ENCODE measurements around the gene MUC15. TPM values are rescaled to one million over a fixed set of nuclear protein-coding genes. Genes with fewer than 3 reads are reported as not detected.
A peak's percentile ranks its signal among the peaks of the same experiment; 100 is the strongest.

MUC15 gene
- total RNA-seq, 1 donor from 2014 or later = 2.6 TPM

DNA sequence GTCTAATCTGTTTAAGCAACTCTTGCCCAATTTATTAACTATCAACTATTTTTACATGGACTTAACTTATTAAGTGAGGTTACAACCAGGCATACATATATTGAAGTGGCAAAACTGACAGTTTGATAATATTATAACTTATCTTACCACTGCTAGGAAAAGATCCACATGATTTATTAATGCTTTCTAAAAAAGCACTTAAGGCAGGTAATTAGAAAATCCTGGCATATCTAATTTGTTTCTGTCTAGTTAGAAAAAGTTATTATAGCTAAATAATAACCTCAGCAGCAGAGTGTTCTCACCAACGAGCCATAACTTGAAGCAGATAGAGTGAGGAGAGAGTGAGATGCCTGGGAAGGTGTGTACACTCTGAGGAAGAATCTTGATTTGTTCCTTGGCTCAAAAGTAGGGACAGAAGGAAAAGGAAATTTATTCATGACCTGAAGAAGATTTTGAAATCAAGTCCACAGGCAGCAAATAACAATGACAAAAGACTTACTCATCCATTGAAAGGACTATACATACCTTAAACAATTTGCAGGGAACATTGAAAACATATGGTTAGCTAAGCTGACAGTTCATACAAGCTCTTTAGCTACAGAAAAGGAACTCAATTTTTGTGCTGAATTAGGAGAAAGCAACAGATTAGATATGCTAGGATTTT, 7.1 kb upstream of the MUC15 start:
- H3K27ac Mint-ChIP-seq = no peak overlapping the region
- no peak for DNase-seq (ENCODE audit: low spot score in 2 of 2, unreplicated experiment in 2 of 2)
- TF ChIP-seq, protein P1, sequence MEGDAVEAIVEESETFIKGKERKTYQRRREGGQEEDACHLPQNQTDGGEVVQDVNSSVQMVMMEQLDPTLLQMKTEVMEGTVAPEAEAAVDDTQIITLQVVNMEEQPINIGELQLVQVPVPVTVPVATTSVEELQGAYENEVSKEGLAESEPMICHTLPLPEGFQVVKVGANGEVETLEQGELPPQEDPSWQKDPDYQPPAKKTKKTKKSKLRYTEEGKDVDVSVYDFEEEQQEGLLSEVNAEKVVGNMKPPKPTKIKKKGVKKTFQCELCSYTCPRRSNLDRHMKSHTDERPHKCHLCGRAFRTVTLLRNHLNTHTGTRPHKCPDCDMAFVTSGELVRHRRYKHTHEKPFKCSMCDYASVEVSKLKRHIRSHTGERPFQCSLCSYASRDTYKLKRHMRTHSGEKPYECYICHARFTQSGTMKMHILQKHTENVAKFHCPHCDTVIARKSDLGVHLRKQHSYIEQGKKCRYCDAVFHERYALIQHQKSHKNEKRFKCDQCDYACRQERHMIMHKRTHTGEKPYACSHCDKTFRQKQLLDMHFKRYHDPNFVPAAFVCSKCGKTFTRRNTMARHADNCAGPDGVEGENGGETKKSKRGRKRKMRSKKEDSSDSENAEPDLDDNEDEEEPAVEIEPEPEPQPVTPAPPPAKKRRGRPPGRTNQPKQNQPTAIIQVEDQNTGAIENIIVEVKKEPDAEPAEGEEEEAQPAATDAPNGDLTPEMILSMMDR (IDR thresholded peaks at IDR 0.05; ENCODE audit: unreplicated experiment) = no peak
- peaks cover 28% of the 10 kb centered on the region for H3K4me1 Mint-ChIP-seq
- H3K27me3 Mint-ChIP-seq (ENCODE audit: low read depth) = no peaks in the 10 kb centered on the region
- no peaks in the 10 kb centered on the region for H3K9me3 Mint-ChIP-seq
- no peak overlapping the region for H3K4me3 Mint-ChIP-seq
- no peaks in the 10 kb centered on the region for H3K36me3 Mint-ChIP-seq

GRCh38 chr11:26575946-26576345, 3.9 kb upstream of the MUC15 start:
- Mint-ChIP-seq H3K4me3 (no peak overlapping the region), H3K27me3 (ENCODE audit: low read depth) (no peaks in the 10 kb centered on the region), H3K36me3 (no peaks in the 10 kb centered on the region), H3K27ac (no peak overlapping the region), H3K4me1 (peaks cover 47% of the 10 kb centered on the region), H3K9me3 (no peaks in the 10 kb centered on the region)
- TF ChIP-seq, protein P1 (IDR thresholded peaks at IDR 0.05; ENCODE audit: unreplicated experiment) = no peak
- DNase-seq (ENCODE audit: low spot score in 2 of 2, unreplicated experiment in 2 of 2) = no peak

DNA sequence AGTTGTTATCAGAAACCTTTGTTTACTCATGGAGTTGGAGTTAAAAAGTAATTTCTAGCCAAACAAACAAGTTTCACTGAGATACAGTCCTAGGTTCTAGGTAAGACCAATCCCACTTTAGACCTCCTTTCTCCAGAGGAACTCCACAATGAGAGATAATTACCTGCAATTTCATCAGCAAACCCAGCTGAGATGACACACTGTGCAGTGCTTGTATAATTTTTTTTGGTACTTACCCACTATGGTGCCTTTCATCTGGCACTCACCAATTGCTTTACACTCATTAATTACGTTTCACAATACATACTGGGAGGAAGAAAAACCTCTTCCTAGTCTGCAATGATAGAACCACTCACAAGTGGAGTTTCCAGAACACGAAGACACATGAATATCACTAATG, 1.8 kb upstream of the MUC15 start:
- no peaks in the 10 kb centered on the region for H3K9me3 Mint-ChIP-seq
- H3K36me3 Mint-ChIP-seq = no peaks in the 10 kb centered on the region
- no peak for DNase-seq (ENCODE audit: low spot score in 2 of 2, unreplicated experiment in 2 of 2)
- TF ChIP-seq, protein P1 (IDR thresholded peaks at IDR 0.05; ENCODE audit: unreplicated experiment) = no peak
- peak overlapping the region; percentile 94 for H3K27ac Mint-ChIP-seq
- peaks cover 48% of the 10 kb centered on the region for H3K4me1 Mint-ChIP-seq
- no peak overlapping the region for H3K4me3 Mint-ChIP-seq
- H3K27me3 Mint-ChIP-seq (ENCODE audit: low read depth) = no peaks in the 10 kb centered on the region

- TF ChIP-seq, protein P1 (IDR thresholded peaks at IDR 0.05; ENCODE audit: unreplicated experiment) = no peak
- Mint-ChIP-seq H3K9me3 (no peaks in the 10 kb centered on the region), H3K4me3 (no peak overlapping the region), H3K27ac (peak overlapping the region; percentile 94), H3K4me1 (peaks cover 56% of the 10 kb centered on the region), H3K27me3 (ENCODE audit: low read depth) (no peaks in the 10 kb centered on the region), H3K36me3 (no peaks in the 10 kb centered on the region)
- DNase-seq (ENCODE audit: low spot score in 2 of 2, unreplicated experiment in 2 of 2) = no peak
Measured at GRCh38 chr11:26572770-26573402, 823 bp upstream of the MUC15 start.

GRCh38 chr11:26569646-26570045, 2.4 kb downstream of the MUC15 start:
- peaks cover 61% of the 10 kb centered on the region for H3K4me1 Mint-ChIP-seq
- H3K27me3 Mint-ChIP-seq (ENCODE audit: low read depth) = peaks cover 3% of the 10 kb centered on the region
- H3K9me3 Mint-ChIP-seq = no peaks in the 10 kb centered on the region
- no peak overlapping the region for H3K4me3 Mint-ChIP-seq
- H3K27ac Mint-ChIP-seq = peak overlapping the region; percentile 68
- no peak for DNase-seq (ENCODE audit: low spot score in 2 of 2, unreplicated experiment in 2 of 2)
- no peaks in the 10 kb centered on the region for H3K36me3 Mint-ChIP-seq
- TF ChIP-seq, protein P1 (IDR thresholded peaks at IDR 0.05; ENCODE audit: unreplicated experiment) = no peak

All from mesothelial cell of epicardium (in vitro differentiated cells).